NT2/D1 (cell line): ENCODE data around the gene TUBB3.

ENCODE experiments used
- DNase-seq: peaks from one replicate; pipeline ENCODE4 v3.0.0-alpha.2; 2011; ENCODE audit warnings: low read depth, low spot score
- H3K27me3 ChIP-seq: 2 replicates; pipeline ENCODE4 v1.6.0; 2011; ENCODE audit warnings: mild to moderate bottlenecking; ENCODE audit not compliant: insufficient read length, insufficient read depth
- H3K36me3 ChIP-seq: 2 replicates; pipeline ENCODE4 v1.6.1; 2011; ENCODE audit warnings: mild to moderate bottlenecking, low read length, mixed read lengths; ENCODE audit not compliant: insufficient read depth, insufficient read length
- H3K4me1 ChIP-seq: 2 replicates; pipeline ENCODE4 v1.5.1; 2011; ENCODE audit not compliant: insufficient read depth, insufficient read length
- H3K4me3 ChIP-seq: 2 replicates; pipeline ENCODE4 v1.5.1; 2011; ENCODE audit warnings: low read depth; ENCODE audit not compliant: insufficient read length
- H3K9ac ChIP-seq: 2 replicates; pipeline ENCODE4 v1.6.0; 2011; ENCODE audit warnings: low read depth; ENCODE audit not compliant: insufficient read length
- H3K9me3 ChIP-seq: 2 replicates; pipeline ENCODE4 v1.5.1; 2011; ENCODE audit warnings: mild to moderate bottlenecking, low read length; ENCODE audit not compliant: insufficient read depth
- SUZ12 ChIP-seq: IDR thresholded peaks from 2 replicates; pipeline ENCODE4 v1.6.1; 2011; ENCODE audit not compliant: insufficient read length, insufficient read depth; ENCODE audit errors: extremely low read depth
- YY1 ChIP-seq: IDR thresholded peaks from 2 replicates; pipeline ENCODE4 v1.6.1; 2011; ENCODE audit not compliant: insufficient read length, insufficient read depth
- ZNF274 ChIP-seq: IDR thresholded peaks from 2 replicates; pipeline ENCODE4 v1.6.1; 2011; ENCODE audit warnings: mild to moderate bottlenecking, low read depth, low read length

TUBB3 gene

GRCh38 chr16:89952049-89952448 lies 28.9 kb downstream of the TUBB3 start:
- peaks cover 21% of the 10 kb centered on the region for H3K27me3 ChIP-seq
- TF ChIP-seq SUZ12: no peak
- TF ChIP-seq YY1: no peak
- TF ChIP-seq ZNF274: no peak
- H3K36me3 ChIP-seq: peaks cover 29% of the 10 kb centered on the region
- H3K9me3 ChIP-seq: no peaks in the 10 kb centered on the region
- H3K4me1 ChIP-seq: peaks cover 17% of the 10 kb centered on the region
- DNase-seq: no peak
- H3K9ac ChIP-seq: no peak overlapping the region
- no peak overlapping the region for H3K4me3 ChIP-seq

GRCh38 chr16:89952551-89952950 lies 29.4 kb downstream of the TUBB3 start:
- Histone ChIP-seq H3K4me1 (peaks cover 17% of the 10 kb centered on the region), H3K4me3 (no peak overlapping the region), H3K27me3 (peaks cover 16% of the 10 kb centered on the region), H3K36me3 (peaks cover 34% of the 10 kb centered on the region), H3K9ac (no peak overlapping the region), H3K9me3 (no peaks in the 10 kb centered on the region)
- TF ChIP-seq YY1: no peak
- no peak for TF ChIP-seq SUZ12
- no peak for TF ChIP-seq ZNF274
- DNase-seq: no peak

- H3K36me3 ChIP-seq: peaks cover 47% of the 10 kb centered on the region
- no peak overlapping the region for H3K9ac ChIP-seq
Observed at GRCh38 chr16:89953671-89954406, 30.7 kb downstream of the TUBB3 start.

GRCh38 chr16:89954462-89954861 lies 31.3 kb downstream of the TUBB3 start:
- H3K4me1 ChIP-seq: peaks cover 15% of the 10 kb centered on the region

More at GRCh38 chr16:89953671-89954406, 30.7 kb downstream of the TUBB3 start:
- no peaks in the 10 kb centered on the region for H3K9me3 ChIP-seq
- no peak for TF ChIP-seq SUZ12
- no peak for TF ChIP-seq YY1
- TF ChIP-seq ZNF274: no peak
- peaks cover 11% of the 10 kb centered on the region for H3K27me3 ChIP-seq
- no peak for DNase-seq
- no peak overlapping the region for H3K4me3 ChIP-seq
- H3K4me1 ChIP-seq: peaks cover 17% of the 10 kb centered on the region

GRCh38 chr16:89955001-89955685 lies 32.0 kb downstream of the TUBB3 start:
- DNase-seq: no peak
- Histone ChIP-seq H3K9ac (peak overlapping the region; percentile 45), H3K27me3 (no peaks in the 10 kb centered on the region), H3K9me3 (no peaks in the 10 kb centered on the region), H3K4me3 (no peak overlapping the region), H3K36me3 (peaks cover 57% of the 10 kb centered on the region), H3K4me1 (peaks cover 11% of the 10 kb centered on the region)
- TF ChIP-seq YY1 (no peak), ZNF274 (no peak), SUZ12 (no peak)

More at GRCh38 chr16:89954462-89954861, 31.3 kb downstream of the TUBB3 start:
- no peak for TF ChIP-seq SUZ12
- no peak for TF ChIP-seq YY1
- no peak for TF ChIP-seq ZNF274
- peaks cover 51% of the 10 kb centered on the region for H3K36me3 ChIP-seq
- no peak overlapping the region for H3K9ac ChIP-seq
- H3K4me3 ChIP-seq: no peak overlapping the region
- H3K27me3 ChIP-seq: peaks cover 6% of the 10 kb centered on the region
- no peak for DNase-seq
- H3K9me3 ChIP-seq: no peaks in the 10 kb centered on the region

- Histone ChIP-seq H3K9me3 (no peaks in the 10 kb centered on the region), H3K36me3 (peaks cover 70% of the 10 kb centered on the region), H3K9ac (no peak overlapping the region), H3K4me1 (peaks cover 11% of the 10 kb centered on the region), H3K27me3 (no peaks in the 10 kb centered on the region), H3K4me3 (no peak overlapping the region)
- no peak for DNase-seq
- TF ChIP-seq YY1 (no peak), ZNF274 (no peak), SUZ12 (no peak)
Observed at GRCh38 chr16:89956505-89957215, 33.5 kb downstream of the TUBB3 start.

GRCh38 chr16:89957216-89957785 lies 34.2 kb downstream of the TUBB3 start:
- no peak overlapping the region for H3K9ac ChIP-seq
- TF ChIP-seq SUZ12: no peak
- no peak for TF ChIP-seq YY1
- TF ChIP-seq ZNF274: no peak
- no peak for DNase-seq

More at GRCh38 chr16:89957216-89957785, 34.2 kb downstream of the TUBB3 start:
- Histone ChIP-seq H3K9me3 (no peaks in the 10 kb centered on the region), H3K4me1 (peaks cover 11% of the 10 kb centered on the region), H3K27me3 (no peaks in the 10 kb centered on the region), H3K36me3 (peaks cover 75% of the 10 kb centered on the region), H3K4me3 (no peak overlapping the region)
